Activated effector memory CD4-positive, alpha-beta T cell treated with Interleukin-2 at 50 U/mL for 16 hours (primary cell): ENCODE measurements around the gene AEBP1.

ENCODE experiments used
- DNase-seq: peaks from one replicate; pipeline ENCODE4 v3.0.0-alpha.2; 2020

The AEBP1 gene

GRCh38 chr7:44103923-44104859, at the start of gene AEBP1:
AEBP1 (plus strand) TSS chr7:44104345; CDS start chr7:44104666, 321 bp downstream.
- DNase-seq: no peak

GRCh38 chr7:44056681-44057080, 47.5 kb upstream of the AEBP1 start:
- no peak for DNase-seq

GRCh38 chr7:44057181-44057848, 46.8 kb upstream of the AEBP1 start:
- no peak for DNase-seq

GRCh38 chr7:44057849-44058758, 46.0 kb upstream of the AEBP1 start:
- DNase-seq: no peak

- no peak for DNase-seq
These were observed 45.4 kb upstream of the AEBP1 start for GRCh38 chr7:44058759-44059218.

DNA sequence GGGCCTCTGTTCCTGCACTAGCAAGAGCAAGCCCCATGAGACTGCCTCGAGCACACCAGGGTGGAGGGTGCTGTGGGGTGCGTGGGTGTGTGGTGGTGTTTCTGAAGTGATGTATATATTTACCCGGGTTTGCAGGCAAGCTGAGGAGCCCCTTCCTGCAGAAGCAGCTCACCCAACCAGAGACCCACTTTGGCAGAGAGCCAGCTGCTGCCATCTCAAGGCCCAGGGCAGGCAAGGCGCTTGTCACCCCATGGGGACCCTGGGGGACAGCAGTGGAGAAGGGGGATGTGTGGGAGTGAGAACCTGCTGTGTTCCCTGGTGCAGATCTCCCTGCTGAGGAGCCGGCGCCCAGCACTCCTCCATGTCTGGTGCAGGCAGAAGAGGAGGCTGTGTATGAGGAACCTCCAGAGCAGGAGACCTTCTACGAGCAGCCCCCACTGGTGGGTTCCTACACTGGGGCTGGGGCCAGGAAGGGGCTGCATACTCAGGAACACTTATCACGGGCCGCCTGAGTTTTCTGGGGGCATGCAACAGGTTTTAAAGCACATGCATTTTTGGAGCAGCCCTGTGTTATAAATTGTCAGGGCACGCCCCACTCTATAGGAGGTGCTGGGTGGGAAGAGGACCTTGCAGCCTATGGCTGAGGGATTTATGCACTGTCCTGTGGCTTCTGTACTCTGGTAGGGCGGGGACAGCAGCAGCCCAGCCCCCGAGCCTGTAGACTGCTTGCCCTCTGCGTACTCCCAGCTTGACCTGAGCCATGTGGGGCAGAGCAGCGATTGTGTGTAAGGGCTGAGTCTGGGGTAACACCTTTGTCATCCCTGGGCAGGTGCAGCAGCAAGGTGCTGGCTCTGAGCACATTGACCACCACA, 44.7 kb upstream of the AEBP1 start:
- DNase-seq: no peak

DNA sequence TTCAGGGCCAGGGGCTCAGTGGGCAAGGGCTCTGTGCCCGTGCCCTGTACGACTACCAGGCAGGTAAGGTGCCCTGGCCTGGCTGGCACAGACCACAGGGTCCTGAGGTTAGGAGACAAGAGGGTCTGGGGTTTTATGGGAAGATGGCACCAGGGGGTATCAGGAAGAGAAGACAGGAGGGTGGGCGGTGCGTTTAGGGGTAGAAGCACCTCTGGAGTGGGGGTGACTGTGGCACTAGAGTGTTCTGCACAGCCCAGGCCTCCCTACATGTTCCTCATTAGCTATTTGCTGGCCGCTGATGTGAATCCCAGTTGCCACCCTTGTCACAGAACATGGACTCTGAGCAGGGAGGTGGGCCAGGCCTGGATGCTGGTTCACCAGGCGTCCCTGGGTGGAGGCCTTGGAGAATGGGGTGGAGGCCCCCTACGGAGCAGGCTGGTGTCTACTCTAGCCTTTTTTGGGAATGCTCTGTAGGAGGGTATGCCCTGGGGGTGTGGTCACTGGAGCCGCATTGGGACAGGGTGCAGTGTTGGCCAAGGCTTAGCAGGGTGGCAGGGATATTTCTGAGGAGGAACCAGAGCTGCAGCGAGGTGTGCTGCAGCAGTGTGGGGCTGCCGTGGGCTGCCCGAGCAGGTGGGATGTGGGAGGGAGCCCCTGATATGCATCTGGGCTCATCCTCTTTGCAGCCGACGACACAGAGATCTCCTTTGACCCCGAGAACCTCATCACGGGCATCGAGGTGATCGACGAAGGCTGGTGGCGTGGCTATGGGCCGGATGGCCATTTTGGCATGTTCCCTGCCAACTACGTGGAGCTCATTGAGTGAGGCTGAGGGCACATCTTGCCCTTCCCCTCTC, 43.8 kb upstream of the AEBP1 start:
- DNase-seq: no peak

DNA sequence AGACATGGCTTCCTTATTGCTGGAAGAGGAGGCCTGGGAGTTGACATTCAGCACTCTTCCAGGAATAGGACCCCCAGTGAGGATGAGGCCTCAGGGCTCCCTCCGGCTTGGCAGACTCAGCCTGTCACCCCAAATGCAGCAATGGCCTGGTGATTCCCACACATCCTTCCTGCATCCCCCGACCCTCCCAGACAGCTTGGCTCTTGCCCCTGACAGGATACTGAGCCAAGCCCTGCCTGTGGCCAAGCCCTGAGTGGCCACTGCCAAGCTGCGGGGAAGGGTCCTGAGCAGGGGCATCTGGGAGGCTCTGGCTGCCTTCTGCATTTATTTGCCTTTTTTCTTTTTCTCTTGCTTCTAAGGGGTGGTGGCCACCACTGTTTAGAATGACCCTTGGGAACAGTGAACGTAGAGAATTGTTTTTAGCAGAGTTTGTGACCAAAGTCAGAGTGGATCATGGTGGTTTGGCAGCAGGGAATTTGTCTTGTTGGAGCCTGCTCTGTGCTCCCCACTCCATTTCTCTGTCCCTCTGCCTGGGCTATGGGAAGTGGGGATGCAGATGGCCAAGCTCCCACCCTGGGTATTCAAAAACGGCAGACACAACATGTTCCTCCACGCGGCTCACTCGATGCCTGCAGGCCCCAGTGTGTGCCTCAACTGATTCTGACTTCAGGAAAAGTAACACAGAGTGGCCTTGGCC, 43.0 kb upstream of the AEBP1 start:
- no peak for DNase-seq

DNA sequence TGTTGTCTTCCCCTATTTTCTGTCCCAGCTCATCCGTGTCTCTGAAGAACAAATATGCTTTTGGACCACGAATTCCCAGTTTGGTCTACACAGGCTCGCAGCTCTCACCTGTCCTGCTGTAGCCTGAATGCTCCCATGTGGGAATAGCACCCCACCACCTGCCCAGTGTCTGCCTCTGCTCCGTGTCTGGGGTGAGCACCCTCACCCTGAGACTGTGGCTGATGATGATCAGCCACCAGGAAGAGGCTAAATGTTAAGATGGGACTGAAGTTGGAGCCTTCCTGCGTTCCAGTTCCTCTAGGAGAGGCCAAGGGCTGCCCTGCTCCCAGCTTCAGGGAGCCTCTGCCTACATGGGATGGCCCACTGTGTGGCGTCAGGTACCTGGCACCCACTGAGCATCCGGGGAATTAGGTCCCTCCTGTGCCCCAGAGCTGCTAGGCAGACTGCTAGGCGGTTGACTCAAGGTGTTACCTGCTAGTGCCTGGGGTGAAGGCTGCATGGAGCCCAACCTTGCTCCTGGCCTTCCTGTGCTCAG, 42.4 kb upstream of the AEBP1 start:
- DNase-seq: no peak

GRCh38 chr7:44062180-44062902, 41.8 kb upstream of the AEBP1 start:
- DNase-seq: no peak

DNA sequence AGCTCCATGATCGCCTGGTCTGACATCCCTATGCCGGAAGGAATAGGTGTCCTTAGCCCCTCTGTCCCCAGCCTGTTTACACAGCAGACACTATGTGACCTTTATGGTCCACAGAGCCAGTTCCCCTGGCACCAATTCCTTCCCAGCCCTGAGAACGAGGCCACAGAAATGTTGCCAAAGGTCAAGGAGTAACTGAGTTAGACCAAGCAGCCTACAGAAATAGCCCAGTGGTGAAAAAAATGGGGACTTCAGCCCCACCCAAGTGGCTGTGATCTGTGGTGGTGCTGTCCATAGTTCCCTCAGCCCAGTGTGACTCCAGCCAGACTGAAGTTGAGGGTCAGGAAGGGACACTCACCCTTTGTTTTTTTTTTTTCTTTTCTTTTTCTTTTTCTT, 41.2 kb upstream of the AEBP1 start:
- DNase-seq: no peak

GRCh38 chr7:44063547-44063893, 40.6 kb upstream of the AEBP1 start:
- no peak for DNase-seq

- DNase-seq: no peak
These were observed 40.1 kb upstream of the AEBP1 start for GRCh38 chr7:44063894-44064651.

- no peak for DNase-seq
These were observed 39.2 kb upstream of the AEBP1 start for GRCh38 chr7:44064791-44065430.

DNA sequence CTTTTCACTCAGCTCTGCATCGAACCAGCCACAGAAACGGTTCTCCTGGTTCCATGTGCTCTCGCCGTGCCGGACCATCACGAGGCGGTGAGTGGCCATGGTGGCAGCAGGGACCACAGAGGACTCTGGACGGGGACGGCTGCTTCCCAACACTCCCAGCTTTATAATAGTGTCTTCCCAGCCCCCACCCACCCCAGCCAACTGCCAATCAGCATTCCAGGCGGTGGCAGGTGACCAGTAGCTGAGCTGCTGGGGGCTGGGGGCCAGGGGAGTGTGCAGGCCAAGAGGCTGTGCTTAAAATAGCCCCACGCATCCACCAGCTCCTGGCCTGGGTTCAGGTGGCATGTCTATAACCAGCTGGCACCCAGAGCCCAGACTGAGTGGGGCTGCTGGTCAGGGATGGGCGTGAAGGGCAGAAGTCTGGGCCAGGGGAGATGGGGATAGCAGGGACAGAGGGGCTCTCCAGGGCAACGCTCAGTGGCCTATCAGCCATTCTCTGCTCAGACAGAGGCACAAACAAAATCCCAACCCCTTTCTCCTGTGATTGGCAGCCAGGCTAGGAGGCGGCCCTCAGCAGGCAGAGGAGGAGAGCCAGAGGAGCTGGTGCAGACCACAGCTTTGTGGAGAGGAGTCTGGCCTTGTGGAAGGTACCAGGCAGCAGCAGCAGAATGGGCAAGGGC, 38.6 kb upstream of the AEBP1 start, which contains the start of gene PGAM2:
TSS of gene PGAM2 (minus strand) at position 137 of the 680 bp plus-strand sequence. CDS start at position 99, 38 bp downstream.
- no peak for DNase-seq

DNA sequence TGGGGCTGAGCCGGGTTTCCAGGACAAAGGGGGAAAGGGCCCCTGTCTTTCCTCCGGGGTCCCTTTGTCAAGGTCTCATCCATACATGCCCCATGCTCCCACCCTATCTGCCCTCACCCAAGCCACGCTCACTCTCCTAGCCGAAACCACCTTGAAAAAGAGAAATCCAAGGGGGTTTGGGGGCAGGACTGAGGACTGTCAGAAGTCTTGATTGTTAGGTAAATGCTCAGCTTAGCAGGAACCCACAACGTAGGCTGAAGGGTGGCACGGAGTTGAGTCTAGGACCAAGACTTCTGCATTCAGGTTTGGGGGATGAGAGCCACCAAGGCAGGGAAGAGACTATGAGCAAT, 38.1 kb upstream of the AEBP1 start:
- DNase-seq: no peak

GRCh38 chr7:44066494-44067063, 37.6 kb upstream of the AEBP1 start:
- DNase-seq: no peak
